NCI-H146 treated with DMSO at 0.1 percent for 48 hours (cell line): ENCODE measurements around the gene TP53I3.
A peak's percentile ranks its signal among the peaks of the same experiment; 100 is the strongest.
"Not testable (repeated sequence)": the region's sequence is repeated elsewhere in the genome, so short reads cannot be mapped to it uniquely, and the experiment has no call there.

ENCODE experiments used
- DNase-seq: peaks from one replicate; lab custom pipeline; 2025; ENCODE audit not compliant: unreplicated experiment; lab: John Stamatoyannopoulos, UW

The TP53I3 gene

DNA sequence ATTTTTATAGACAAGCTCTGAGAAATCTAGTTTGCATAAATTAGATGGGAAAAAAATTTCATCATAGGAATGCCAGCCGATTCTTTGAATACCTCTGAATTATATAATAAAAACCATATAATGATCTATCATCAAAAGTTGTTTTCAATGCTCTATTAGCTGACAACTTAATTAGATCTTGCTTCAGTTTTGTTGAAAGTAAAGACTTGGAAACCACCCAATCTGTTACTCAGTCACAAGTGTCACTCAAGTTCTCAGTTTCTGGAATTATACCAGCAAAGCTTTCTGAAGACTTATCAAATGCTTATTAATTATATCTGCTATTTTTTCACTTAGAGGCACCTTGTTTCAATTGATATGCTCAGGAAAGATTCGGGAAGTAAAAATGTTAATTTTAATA is 17.4 kb upstream of the TP53I3 start:
- no peak for DNase-seq

DNA sequence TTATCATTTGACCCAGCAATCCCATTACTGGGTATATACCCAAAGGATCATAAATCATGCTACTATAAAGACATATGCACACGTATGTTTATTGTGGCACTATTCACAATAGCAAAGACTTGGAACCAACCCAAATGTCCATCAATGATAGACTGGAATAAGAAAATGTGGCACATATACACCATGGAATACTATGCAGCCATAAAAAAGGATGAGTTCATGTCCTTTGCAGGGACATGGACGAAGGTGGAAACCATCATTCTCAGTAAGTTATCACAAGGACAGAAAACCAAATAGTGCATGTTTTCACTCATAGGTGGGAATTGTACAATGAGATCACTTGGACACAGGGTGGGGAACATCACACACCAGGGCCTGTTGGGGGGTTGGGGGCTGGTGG is 16.1 kb upstream of the TP53I3 start:
- not testable (repeated sequence) for DNase-seq

DNA sequence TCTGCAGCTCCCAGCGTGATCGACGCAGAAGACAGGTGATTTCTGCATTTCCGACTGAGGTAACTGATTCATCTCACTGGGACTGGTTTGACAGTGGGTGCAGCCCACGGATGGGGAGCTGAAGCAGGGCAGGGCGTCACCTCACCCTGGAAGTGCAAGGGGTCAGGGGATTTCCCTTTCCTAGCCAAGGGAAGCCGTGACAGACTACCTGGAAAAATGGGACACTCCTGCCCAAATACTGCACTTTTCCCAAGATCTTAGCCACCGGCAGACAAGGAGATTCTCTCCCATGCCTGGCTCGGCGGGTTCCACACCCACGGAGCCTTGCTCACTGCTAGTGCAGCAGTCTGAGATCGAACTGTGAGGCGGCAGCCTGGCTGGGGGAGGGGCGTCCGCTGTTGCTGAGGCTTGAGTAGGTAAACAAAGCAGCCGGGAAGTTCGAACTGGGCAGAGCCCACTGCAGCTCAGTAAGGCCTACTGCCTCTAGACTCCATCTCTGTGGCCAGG is 10.6 kb upstream of the TP53I3 start:
- not testable (repeated sequence) for DNase-seq

DNA sequence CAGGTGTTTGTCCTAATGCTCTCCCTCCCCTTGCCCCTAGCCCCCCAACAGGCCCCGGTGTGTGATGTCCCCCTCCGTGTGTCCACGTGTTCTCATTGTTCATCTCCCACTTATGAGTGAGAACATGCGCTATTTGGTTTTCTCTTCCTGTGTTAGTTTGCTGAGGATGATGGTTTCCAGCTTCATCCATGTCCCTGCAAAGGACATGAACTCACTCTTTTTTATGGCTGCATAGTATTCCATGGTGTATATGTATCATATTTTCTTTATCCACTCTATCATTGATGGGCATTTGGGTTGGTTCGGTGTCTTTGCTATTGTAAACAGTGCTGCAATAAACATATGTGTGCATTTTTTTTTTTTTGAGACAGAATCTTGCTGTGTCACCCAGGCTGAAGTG is 8.6 kb upstream of the TP53I3 start:
- DNase-seq = not testable (repeated sequence)

- DNase-seq = no peak
Observed at GRCh38 chr2:24088821-24089359, 4.3 kb upstream of the TP53I3 start.

- DNase-seq = no peak
Observed at GRCh38 chr2:24087032-24087431, 2.4 kb upstream of the TP53I3 start.

DNA sequence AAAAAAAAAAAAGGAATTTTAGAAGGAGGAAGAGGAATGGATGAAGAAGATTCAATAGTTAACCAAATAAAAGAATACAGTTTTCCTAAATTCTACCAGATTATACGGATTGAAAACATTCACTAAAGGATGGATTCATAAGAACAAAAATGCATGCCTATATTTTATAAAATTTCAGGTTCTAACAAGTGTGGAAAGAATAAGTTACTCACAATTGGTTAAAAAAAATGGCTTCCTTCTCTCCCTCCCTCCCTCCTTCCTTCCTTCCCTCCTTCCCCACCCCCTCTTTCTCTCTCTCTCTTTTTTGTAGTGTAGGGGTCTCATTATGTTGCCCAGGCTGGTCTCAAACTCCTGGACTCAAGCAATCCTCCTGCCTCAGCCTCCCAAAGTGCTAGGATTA is 1.6 kb upstream of the TP53I3 start:
- no peak for DNase-seq

- DNase-seq = no peak
Observed at GRCh38 chr2:24085200-24085489, 511 bp upstream of the TP53I3 start.

DNA sequence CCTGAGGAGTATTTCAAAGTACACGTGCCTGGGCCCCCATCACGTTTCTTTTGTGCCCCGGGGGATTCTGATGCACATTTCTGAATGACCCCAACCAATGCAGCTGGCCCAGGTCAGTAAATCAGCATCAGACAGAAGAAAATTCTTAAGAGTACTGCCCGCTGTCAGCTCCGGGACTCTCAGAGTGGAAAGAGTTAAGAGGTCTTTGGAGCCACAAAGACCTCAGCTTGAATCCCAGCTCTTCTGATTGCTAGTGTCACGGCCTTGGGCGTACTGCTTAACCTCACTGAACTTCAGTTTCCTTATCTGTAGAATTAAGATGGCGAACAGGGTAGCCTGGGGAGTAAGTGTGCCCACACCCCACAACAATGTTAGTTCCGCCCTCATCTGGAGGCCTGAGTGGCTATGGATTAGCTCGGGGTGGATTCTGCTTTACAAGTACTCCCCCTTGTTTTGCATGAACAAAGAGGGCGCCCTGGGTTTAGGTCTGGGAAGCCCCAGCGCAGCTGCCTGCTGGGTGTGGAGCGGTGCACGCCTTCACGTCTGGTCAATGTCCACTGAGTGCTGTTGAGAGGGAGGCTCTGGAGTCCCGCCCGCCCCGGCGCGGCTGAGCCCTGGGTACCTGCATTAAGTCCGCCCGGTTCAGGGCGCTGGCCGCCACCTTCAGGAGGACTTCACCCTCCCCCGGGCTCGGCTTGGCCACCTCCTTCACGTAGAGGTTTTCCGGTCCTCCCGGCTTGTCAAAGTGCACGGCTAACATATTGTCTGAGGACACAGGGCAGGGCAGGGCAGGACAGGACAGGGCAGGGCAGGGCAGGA is 858 bp downstream of the TP53I3 start:
- DNase-seq = peak; percentile 91

DNA sequence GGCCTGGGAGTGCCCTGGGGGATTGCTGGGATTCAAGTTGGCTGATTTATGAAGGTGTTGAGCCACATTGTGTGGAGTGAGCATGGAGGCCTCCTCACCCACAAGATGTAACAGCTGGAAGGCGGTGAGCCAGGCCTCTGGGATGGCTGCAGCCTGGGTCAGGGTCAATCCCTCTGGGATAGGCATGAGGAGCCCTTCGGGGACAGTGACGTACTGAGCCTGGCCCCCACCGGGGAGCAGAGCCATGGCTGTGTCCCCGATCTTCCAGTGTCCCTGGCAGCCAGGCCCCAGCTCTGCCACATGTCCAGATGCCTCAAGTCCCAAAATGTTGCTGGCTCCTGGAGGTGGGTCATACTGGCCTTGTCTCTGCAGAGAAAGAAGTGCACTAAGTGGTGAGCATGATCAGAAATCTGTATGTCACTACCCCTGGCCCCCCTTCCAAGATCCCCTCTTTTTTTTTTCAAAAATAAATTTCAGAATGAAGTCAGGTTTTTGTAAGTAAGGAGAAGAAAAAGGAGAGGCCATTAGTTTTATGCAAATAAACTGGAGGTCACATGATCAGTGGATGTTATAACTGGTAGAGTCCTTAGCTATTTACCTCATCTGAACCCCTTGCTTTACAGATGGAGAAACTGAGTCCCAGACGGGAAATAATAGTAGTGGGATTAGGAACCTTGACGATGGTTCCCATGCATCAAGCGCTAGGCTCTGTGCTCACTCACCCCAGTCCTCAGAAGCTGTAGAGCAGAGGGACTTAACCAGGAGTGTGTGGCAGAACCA is 1.7 kb downstream of the TP53I3 start:
- DNase-seq = no peak

GRCh38 chr2:24080701-24081100 is 3.9 kb downstream of the TP53I3 start:
- no peak for DNase-seq

- DNase-seq = no peak
Observed at GRCh38 chr2:24077879-24078278, 6.8 kb downstream of the TP53I3 start.

- no peak for DNase-seq
Observed at GRCh38 chr2:24077535-24077877, 7.1 kb downstream of the TP53I3 start.

DNA sequence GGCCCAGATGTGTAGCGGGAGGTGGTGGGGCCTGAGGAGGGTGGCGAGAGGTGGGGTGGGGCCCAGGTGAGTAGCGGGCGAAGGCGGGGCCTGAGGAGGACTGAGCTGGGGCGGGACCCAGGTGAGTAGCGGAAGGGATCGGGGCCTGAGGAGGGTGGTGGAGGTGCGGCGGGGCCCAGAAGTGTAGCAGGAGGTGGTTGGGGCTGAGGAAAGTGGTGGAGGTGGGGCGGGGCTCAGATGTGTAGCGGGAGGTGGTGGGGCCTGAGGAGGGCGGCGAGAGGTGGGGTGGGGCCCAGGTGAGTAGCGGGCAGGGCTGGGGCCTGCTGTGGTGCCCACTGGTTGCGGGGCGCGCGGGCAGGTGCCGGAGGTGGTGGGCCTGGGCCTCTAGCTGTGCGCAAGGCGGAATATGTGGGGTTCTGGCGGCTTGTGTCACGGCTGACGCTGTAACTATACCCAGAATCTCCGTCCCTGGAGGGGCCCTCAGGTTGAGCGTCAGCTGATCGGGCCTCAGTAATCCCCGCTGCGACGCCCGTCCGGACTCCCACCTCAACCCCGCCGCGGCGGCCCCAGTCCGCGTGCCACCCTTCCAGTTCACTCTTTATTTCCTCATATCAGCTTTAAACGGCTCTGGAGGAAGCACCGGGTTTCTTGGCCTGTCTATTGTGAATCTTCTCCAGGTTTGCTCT is 7.6 kb downstream of the TP53I3 start:
- peak; percentile 99 for DNase-seq

DNA sequence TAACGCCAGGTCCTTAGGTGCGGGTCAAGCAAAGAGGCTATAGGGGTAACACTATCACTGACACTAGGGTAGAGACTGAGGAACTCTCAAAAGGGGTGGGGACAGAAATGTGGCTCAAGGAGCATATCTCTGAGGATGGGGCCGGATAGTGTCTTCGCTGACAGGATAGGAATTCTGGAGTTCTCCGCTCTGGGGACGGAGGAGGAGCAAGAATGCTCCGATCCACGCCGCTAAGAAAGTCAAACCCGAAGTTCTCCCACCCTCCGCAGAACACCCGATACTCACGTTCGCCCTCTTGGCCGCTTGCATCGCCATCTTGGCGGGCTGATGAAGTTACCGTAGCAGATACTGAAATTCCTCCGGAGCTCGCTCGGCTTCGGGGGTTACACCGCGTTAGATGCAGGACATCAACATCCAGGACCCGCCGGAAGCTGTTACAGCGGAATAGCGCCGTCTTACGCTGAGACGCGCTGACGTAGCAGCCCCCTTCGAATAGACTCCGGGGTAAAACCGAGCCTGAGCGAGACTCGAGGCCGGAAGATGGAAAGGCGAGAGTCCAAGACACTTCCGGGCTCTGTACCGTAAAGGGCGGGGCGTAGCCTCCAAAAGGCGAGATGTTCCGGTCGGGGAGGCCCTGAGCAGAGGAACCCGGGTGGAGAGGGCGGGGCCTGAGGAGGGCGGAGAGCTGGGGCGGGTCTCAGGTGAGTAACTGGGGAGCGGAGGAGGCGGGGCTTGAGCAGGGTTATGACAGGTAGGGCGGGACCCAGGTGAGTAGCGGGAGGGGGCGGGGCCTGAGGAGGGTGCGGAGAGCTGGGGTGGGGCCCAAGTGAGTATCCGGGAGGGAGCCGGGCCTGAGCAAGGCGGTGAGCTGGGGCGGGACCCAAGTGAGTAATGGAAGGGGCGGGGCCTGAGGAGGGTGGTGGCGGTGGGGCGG is 8.5 kb downstream of the TP53I3 start, which contains the start of gene SF3B6:
Gene SF3B6 (minus strand): TSS at position 412 of the 934 bp plus-strand sequence. CDS start 97 bp downstream, at position 315.
- peak; percentile 99 for DNase-seq

GRCh38 chr2:24075259-24075658 is 9.4 kb downstream of the TP53I3 start:
- DNase-seq = no peak

DNA sequence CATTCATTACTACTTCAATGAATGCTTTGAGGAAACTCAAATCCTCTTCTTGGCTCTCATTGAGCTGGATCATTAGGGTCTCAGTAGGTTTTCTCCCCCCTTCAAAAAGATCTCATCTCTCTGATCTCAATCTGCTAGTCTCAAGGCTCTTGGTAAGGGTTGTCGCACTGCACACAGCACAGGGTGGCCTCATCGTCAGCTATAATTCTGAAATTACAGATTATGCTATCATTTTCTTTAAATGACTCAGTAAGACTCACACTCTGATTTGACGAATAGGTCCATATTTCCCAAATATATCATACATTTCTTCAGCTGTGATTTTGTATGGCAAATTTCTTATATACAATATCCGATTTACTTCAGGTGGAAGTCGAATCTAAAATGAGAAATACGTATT is 10.8 kb downstream of the TP53I3 start:
- DNase-seq = no peak

DNA sequence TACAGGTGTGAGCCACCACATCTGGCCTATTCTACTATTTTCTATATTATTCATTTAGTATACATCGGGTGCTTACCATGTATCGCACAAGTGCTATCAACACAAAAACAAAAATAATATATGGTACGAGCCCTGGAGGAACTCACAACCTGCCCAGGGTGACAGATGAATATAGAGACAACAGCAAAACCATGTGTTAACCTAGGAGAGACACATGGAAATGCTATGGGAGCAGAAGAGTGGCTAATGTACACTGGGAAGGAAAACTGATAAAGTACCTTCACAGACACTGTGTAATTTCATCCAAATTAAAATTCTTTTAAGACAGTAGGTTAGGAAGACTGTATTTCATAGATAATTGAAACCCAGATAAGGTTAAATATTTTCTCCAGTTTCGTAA is 12.4 kb downstream of the TP53I3 start:
- no peak for DNase-seq

DNA sequence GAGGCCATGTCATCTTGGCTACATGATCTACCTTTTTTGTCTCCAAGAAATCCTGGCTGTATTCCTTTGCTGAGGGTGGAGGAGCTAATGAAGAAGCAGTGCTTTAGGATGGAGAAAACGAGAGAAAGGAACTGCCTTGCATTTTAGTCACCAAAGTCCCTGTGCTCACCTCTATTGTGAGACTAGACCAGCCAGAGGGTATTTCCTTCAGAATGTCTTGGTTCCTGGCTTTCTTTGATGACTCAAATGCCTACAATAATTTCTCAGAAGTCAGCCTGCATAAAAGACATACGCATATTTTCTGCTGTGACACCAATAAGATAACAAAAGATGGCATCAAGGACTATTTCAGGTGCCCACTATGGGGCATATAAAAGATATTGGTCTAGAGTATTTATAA is 19.3 kb downstream of the TP53I3 start:
- DNase-seq = no peak

DNA sequence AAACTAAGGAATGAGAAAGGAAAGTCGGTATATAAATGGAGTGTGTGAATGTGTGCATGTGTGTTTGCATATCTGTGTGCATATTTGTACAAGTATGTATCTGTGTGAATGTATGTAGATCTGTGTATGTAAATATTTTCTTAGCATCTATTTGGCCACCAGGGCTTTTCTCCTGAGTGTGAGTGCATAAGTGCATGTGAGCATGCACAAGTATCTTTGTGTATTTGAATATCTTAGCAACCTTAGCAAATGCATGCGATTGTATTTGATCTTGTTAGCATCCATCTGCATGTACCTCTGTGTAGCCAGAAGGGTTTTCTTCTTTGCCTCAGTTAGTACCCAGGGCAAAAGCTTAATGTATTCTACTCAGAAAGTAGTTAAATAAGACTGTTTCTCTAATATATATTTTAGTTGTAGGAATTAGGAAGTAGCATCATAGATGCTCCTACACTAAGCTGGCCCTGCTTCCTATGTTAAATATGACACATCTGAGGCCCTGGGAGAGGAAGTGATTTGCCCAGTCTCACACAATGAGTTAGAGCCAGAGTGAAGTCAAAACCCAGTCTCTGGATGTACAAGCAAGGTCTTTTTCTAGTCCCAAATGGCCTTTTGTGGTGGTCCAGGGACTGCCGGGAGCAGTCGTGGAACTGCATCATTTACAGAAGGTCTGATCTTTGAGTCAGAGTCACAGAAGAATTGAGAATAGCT is 25.9 kb downstream of the TP53I3 start:
- no peak for DNase-seq
